ENCODE data around the gene ARHGEF28. TPM values are rescaled to one million over a fixed set of nuclear protein-coding genes. Genes with fewer than 3 reads are reported as not detected.

ARHGEF28 gene
- total RNA-seq, 1 experiment from 2014 or later, result 0.57 TPM

GRCh38 chr5:73834693-73835092, 208.7 kb downstream of the ARHGEF28 start:
- H3K23me2 ChIP-seq (ENCODE audit: insufficient read length, low read depth, low read length, poor library complexity, severe bottlenecking), result no peaks in the 10 kb centered on the region
- H2AFZ ChIP-seq (ENCODE audit: low read length), result no peak overlapping the region
- no peak for DNase-seq
- no peaks in the 10 kb centered on the region for H3K79me2 ChIP-seq (ENCODE audit: insufficient read depth, low read length)
- H4K20me1 ChIP-seq (ENCODE audit: control insufficient read depth, insufficient read depth, insufficient read length), result no peaks in the 10 kb centered on the region
- no peak overlapping the region for H3K4ac ChIP-seq (ENCODE audit: low read depth, low read length)
- no peak overlapping the region for H3K18ac ChIP-seq (ENCODE audit: insufficient read length, low read depth, low read length)
- H2AK5ac ChIP-seq (ENCODE audit: insufficient read length, low read length), result no peak overlapping the region
- H3K9ac ChIP-seq (ENCODE audit: extremely low read depth, insufficient read length, low read length), result no peak overlapping the region
- Mint-ChIP-seq H3K4me3 (no peak overlapping the region), H3K9me3 (no peaks in the 10 kb centered on the region; a peak in 2 of 5 replicates), H3K4me1 (no peaks in the 10 kb centered on the region), H3K36me3 (ENCODE audit: insufficient read depth in 1 of 3, low read depth in 3 of 3) (no peaks in the 10 kb centered on the region), H3K27me3 (ENCODE audit: low read depth) (no peaks in the 10 kb centered on the region), H3K27ac (no peak overlapping the region)
- TF ChIP-seq CTCF (conservative IDR thresholded peaks at IDR 0.05), result no peak
- H3K9me3 ChIP-seq (ENCODE audit: control insufficient read depth, low read depth, low read length), result no peaks in the 10 kb centered on the region
- no peak overlapping the region for H2BK5ac ChIP-seq (ENCODE audit: insufficient read length, low read length)
- no peak overlapping the region for H3K14ac ChIP-seq (ENCODE audit: insufficient read depth, low read length)
- no peak overlapping the region for H4K91ac ChIP-seq (ENCODE audit: insufficient read length, low read depth, low read length)
- no peak overlapping the region for H4K8ac ChIP-seq (replicated peaks; ENCODE audit: insufficient read length, low read depth, low read length)
- H4K5ac ChIP-seq (ENCODE audit: insufficient read length, low read depth, low read length), result no peak overlapping the region
- no peaks in the 10 kb centered on the region for H3K79me1 ChIP-seq (ENCODE audit: insufficient read depth, low read depth, low read length, poor library complexity, severe bottlenecking)
- H2BK120ac ChIP-seq (ENCODE audit: low read depth, low read length, poor library complexity, severe bottlenecking), result no peak overlapping the region
- H3K27ac ChIP-seq (ENCODE audit: insufficient read length, low read depth, low read length), result no peak overlapping the region
- H3K56ac ChIP-seq (ENCODE audit: insufficient read length, low read depth, low read length), result no peak overlapping the region
- WGBS (ENCODE audit: extremely low coverage, insufficient read length, low lambda C conversion rate), result no CpG with 5 or more reads among the region's 2 CpGs
- H3K4me1 ChIP-seq (ENCODE audit: insufficient read depth, low read length), result no peaks in the 10 kb centered on the region
- H2BK20ac ChIP-seq (ENCODE audit: low read depth, low read length, poor library complexity, severe bottlenecking), result no peak overlapping the region
- no peaks in the 10 kb centered on the region for H3K27me3 ChIP-seq (ENCODE audit: insufficient read depth, low read length)
- no peak overlapping the region for H2BK12ac ChIP-seq (ENCODE audit: insufficient read length, low read depth, low read length)
- H3K23ac ChIP-seq (ENCODE audit: insufficient read length, low read depth, low read length), result no peak overlapping the region
- H3T11ph ChIP-seq (ENCODE audit: low read length), result no peak overlapping the region
- no peak overlapping the region for H2BK15ac ChIP-seq (ENCODE audit: low read depth, low read length)
- no peak overlapping the region for H3K4me2 ChIP-seq (ENCODE audit: insufficient read depth, insufficient read length, low read length)
